GM19395 (cell line): ENCODE measurements around the gene DIAPH2.

Experiments used
- ATAC-seq: cut with Tn5 transposase; IDR thresholded peaks from one replicate; pipeline ENCODE4 v1.9.1; 2021; ENCODE audit warnings: mild to moderate bottlenecking, moderate library complexity; ENCODE audit not compliant: unreplicated experiment

DIAPH2 gene

GRCh38 chrX:97030463-97030862 is 345.8 kb downstream of the DIAPH2 start:
- ATAC-seq: peak; percentile 66

- ATAC-seq: peak; percentile 29
These were observed 346.3 kb downstream of the DIAPH2 start for GRCh38 chrX:97030947-97031346.

- ATAC-seq: peak; percentile 94
These were observed 354.9 kb downstream of the DIAPH2 start for GRCh38 chrX:97039363-97040029.

GRCh38 chrX:97045470-97045869 is 360.8 kb downstream of the DIAPH2 start:
- no peak for ATAC-seq

GRCh38 chrX:97046867-97047266 is 362.2 kb downstream of the DIAPH2 start:
- no peak for ATAC-seq

- ATAC-seq: no peak
These were observed 365.8 kb downstream of the DIAPH2 start for GRCh38 chrX:97050392-97050791.

GRCh38 chrX:97057349-97057909 is 372.8 kb downstream of the DIAPH2 start:
- ATAC-seq: no peak

GRCh38 chrX:97060020-97060419 is 375.4 kb downstream of the DIAPH2 start:
- ATAC-seq: no peak

- ATAC-seq: no peak
These were observed 380.4 kb downstream of the DIAPH2 start for GRCh38 chrX:97065066-97065465.

- ATAC-seq: no peak
These were observed 381.3 kb downstream of the DIAPH2 start for GRCh38 chrX:97065973-97066372.

GRCh38 chrX:97066381-97066780 is 381.7 kb downstream of the DIAPH2 start:
- ATAC-seq: no peak

- no peak for ATAC-seq
These were observed 385.7 kb downstream of the DIAPH2 start for GRCh38 chrX:97070346-97070745.

GRCh38 chrX:97074400-97074799 is 389.8 kb downstream of the DIAPH2 start:
- no peak for ATAC-seq

GRCh38 chrX:97089116-97089515 is 404.5 kb downstream of the DIAPH2 start:
- ATAC-seq: no peak

- no peak for ATAC-seq
These were observed 411.7 kb downstream of the DIAPH2 start for GRCh38 chrX:97096385-97096784.

- ATAC-seq: no peak
These were observed 418.3 kb downstream of the DIAPH2 start for GRCh38 chrX:97102938-97103337.

GRCh38 chrX:97109730-97110129 is 425.1 kb downstream of the DIAPH2 start:
- no peak for ATAC-seq

GRCh38 chrX:97117572-97117971 is 432.9 kb downstream of the DIAPH2 start:
- no peak for ATAC-seq

GRCh38 chrX:97119474-97120109 is 434.9 kb downstream of the DIAPH2 start:
- no peak for ATAC-seq

- no peak for ATAC-seq
These were observed 438.4 kb downstream of the DIAPH2 start for GRCh38 chrX:97123001-97123400.

- no peak for ATAC-seq
These were observed 441.4 kb downstream of the DIAPH2 start for GRCh38 chrX:97126020-97126419.

GRCh38 chrX:97132664-97133415 is 448.2 kb downstream of the DIAPH2 start:
- peak; percentile 62 for ATAC-seq
